Measurements from ENCODE around the gene CACFD1. TPM values are rescaled to one million over a fixed set of nuclear protein-coding genes. Genes with fewer than 3 reads are reported as not detected.
A peak's percentile ranks its signal among the peaks of the same experiment; 100 is the strongest.

The CACFD1 gene
- polyA plus RNA-seq, 1 donor from 2014 or later: 75.4 TPM

- TF ChIP-seq POLR2AphosphoS5 (IDR thresholded peaks at IDR 0.05) (no peak), RAD21 (conservative IDR thresholded peaks at IDR 0.05) (no peak), MXI1 (conservative IDR thresholded peaks at IDR 0.05; ENCODE audit: poor library complexity, severe bottlenecking) (no peak), CTCF (IDR thresholded peaks at IDR 0.05; ENCODE audit: poor library complexity, severe bottlenecking) (peak; percentile 43)
- Histone ChIP-seq H3K36me3 (ENCODE audit: insufficient read depth, low read length) (peaks cover 5% of the 10 kb centered on the region), H3K4me2 (ENCODE audit: low read length) (no peak overlapping the region), H3K27ac (ENCODE audit: low read length) (no peak overlapping the region), H3K79me2 (replicated peaks; ENCODE audit: insufficient read depth, low read length) (peaks cover 29% of the 10 kb centered on the region), H3K4me3 (ENCODE audit: low read length) (peak overlapping the region; percentile 85), H3F3A (ENCODE audit: insufficient read depth, low read length, poor library complexity, severe bottlenecking) (no peaks in the 10 kb centered on the region), H3K9ac (ENCODE audit: low read length) (no peak overlapping the region), H3K9me2 (ENCODE audit: insufficient read depth, low read length) (no peaks in the 10 kb centered on the region), H3K27me3 (ENCODE audit: insufficient read depth, low read depth, low read length) (no peaks in the 10 kb centered on the region), H4K20me1 (ENCODE audit: insufficient read depth) (peaks cover 3% of the 10 kb centered on the region), H2AFZ (ENCODE audit: low read depth, low read length) (no peak overlapping the region), H3K9me3 (ENCODE audit: low read length) (no peaks in the 10 kb centered on the region)
Observed at GRCh38 chr9:133463234-133463863, 3.6 kb downstream of the CACFD1 start.

GRCh38 chr9:133463864-133464615 lies 4.3 kb downstream of the CACFD1 start:
- Histone ChIP-seq H2AFZ (ENCODE audit: low read depth, low read length) (no peak overlapping the region), H4K20me1 (ENCODE audit: insufficient read depth) (peaks cover 3% of the 10 kb centered on the region), H3F3A (ENCODE audit: insufficient read depth, low read length, poor library complexity, severe bottlenecking) (no peaks in the 10 kb centered on the region), H3K9me3 (ENCODE audit: low read length) (no peaks in the 10 kb centered on the region), H3K4me3 (ENCODE audit: low read length) (no peak overlapping the region), H3K9me2 (ENCODE audit: insufficient read depth, low read length) (no peaks in the 10 kb centered on the region), H3K4me2 (ENCODE audit: low read length) (no peak overlapping the region), H3K79me2 (replicated peaks; ENCODE audit: insufficient read depth, low read length) (peaks cover 29% of the 10 kb centered on the region), H3K27ac (ENCODE audit: low read length) (no peak overlapping the region), H3K36me3 (ENCODE audit: insufficient read depth, low read length) (peaks cover 5% of the 10 kb centered on the region), H3K9ac (ENCODE audit: low read length) (no peak overlapping the region), H3K27me3 (ENCODE audit: insufficient read depth, low read depth, low read length) (no peaks in the 10 kb centered on the region)
- TF ChIP-seq TAF1 (IDR thresholded peaks at IDR 0.05; ENCODE audit: low read depth): no peak
- TF ChIP-seq RAD21 (conservative IDR thresholded peaks at IDR 0.05): no peak
- TF ChIP-seq REST (IDR thresholded peaks at IDR 0.05; ENCODE audit: borderline replicate concordance): no peak
- TF ChIP-seq SMC3 (conservative IDR thresholded peaks at IDR 0.05; ENCODE audit: poor library complexity): no peak
- TF ChIP-seq MXI1 (conservative IDR thresholded peaks at IDR 0.05; ENCODE audit: poor library complexity, severe bottlenecking): no peak
- TF ChIP-seq EP300 (conservative IDR thresholded peaks at IDR 0.05; ENCODE audit: poor library complexity, severe bottlenecking): no peak
- TF ChIP-seq POLR2AphosphoS5 (IDR thresholded peaks at IDR 0.05): no peak
- TF ChIP-seq EZH2 (IDR thresholded peaks at IDR 0.05; ENCODE audit: borderline replicate concordance, insufficient read depth, low read length, poor library complexity, severe bottlenecking): no peak
- TF ChIP-seq CTCF (IDR thresholded peaks at IDR 0.05; ENCODE audit: poor library complexity, severe bottlenecking): no peak
